PC-9 (cell line): ENCODE data around the gene DOCK2. TPM values are rescaled to one million over a fixed set of nuclear protein-coding genes. Genes with fewer than 3 reads are reported as not detected.

ENCODE experiments used
- BruUV-seq: library from RNA; stranded (reverse); fragments of 400-500 nt; replicated peaks from 2 replicates; lab custom pipeline; 2021; lab: Mats Ljungman, UMichigan
- CTCF ChIA-PET: fragments of 300-600 bp; sonication (Branson Sonifier 250); formaldehyde crosslinking; loops from one replicate; lab custom pipeline; 2022; ENCODE audit warnings: antibody characterized with exemption; lab: Charles Lee
- POLR2A ChIA-PET: fragments of 300-600 bp; sonication (Branson Sonifier 250); formaldehyde crosslinking; loops from one replicate; lab custom pipeline; 2022; ENCODE audit warnings: antibody characterized with exemption; ENCODE audit not compliant: unreplicated experiment; lab: Charles Lee
- DNase-seq, 2 experiments: peaks; one replicate each; pipeline versions ENCODE4 v3.0.0 to v3.0.0-alpha.2; 2015 to 2022; ENCODE audit warnings: mixed read lengths in 1 of 2
- H2AFZ ChIP-seq: fragments of 200-600 bp; sonication (generic); 2 replicates; pipeline ENCODE4 v1.8.1; 2017; ENCODE audit warnings: antibody characterized with exemption
- H3F3A ChIP-seq: fragments of 200-600 bp; sonication (generic); 2 replicates; pipeline ENCODE4 v1.8.1; 2017; ENCODE audit warnings: antibody characterized with exemption, mild to moderate bottlenecking, low read depth; ENCODE audit not compliant: insufficient read depth
- H3K27ac ChIP-seq: fragments of 200-600 bp; sonication (generic); 2 replicates; pipeline ENCODE4 v1.6.1; 2016; ENCODE audit warnings: mixed run types
- H3K27me3 ChIP-seq: fragments of 200-600 bp; sonication (generic); 2 replicates; pipeline ENCODE4 v1.6.1; 2016; ENCODE audit warnings: low read depth, mixed run types; ENCODE audit not compliant: insufficient read depth
- H3K36me3 ChIP-seq: fragments of 200-600 bp; sonication (generic); 2 replicates; pipeline ENCODE4 v1.6.1; 2016; ENCODE audit warnings: low read depth, mixed run types
- H3K4me1 ChIP-seq: fragments of 200-600 bp; sonication (generic); replicated peaks from 2 replicates; pipeline ENCODE4 v1.6.1; 2016; ENCODE audit warnings: mixed run types; ENCODE audit not compliant: insufficient read depth
- H3K4me2 ChIP-seq: fragments of 200-600 bp; sonication (generic); 2 replicates; pipeline ENCODE4 v1.6.1; 2017; ENCODE audit warnings: mixed run types
- H3K4me3 ChIP-seq: fragments of 200-600 bp; sonication (generic); 2 replicates; pipeline ENCODE4 v1.6.1; 2016; ENCODE audit warnings: mixed run types
- H3K79me2 ChIP-seq: fragments of 200-600 bp; sonication (generic); 2 replicates; pipeline ENCODE4 v1.6.1; 2017; ENCODE audit warnings: low read depth, mixed run types
- H3K9me2 ChIP-seq: fragments of 200-600 bp; sonication (generic); 2 replicates; pipeline ENCODE4 v1.8.1; 2017; ENCODE audit warnings: mild to moderate bottlenecking; ENCODE audit not compliant: insufficient read depth
- H3K9me3 ChIP-seq: fragments of 200-600 bp; sonication (generic); 2 replicates; pipeline ENCODE4 v1.8.1; 2016; ENCODE audit warnings: low read depth; ENCODE audit not compliant: insufficient read depth
- H4K20me1 ChIP-seq: fragments of 200-600 bp; sonication (generic); 2 replicates; pipeline ENCODE4 v1.8.1; 2017; ENCODE audit not compliant: insufficient read depth
- EZH2 ChIP-seq: fragments of 200-600 bp; sonication (generic); IDR thresholded peaks from 2 replicates; pipeline ENCODE4 v1.8.0; 2017; ENCODE audit warnings: antibody characterized with exemption, low read depth
- intact Hi-C: fragments of 100-400 bp; cut with micrococcal nuclease; formaldehyde crosslinking; loops from one replicate; pipeline ENCODE4 v1.10.0; 2022; ENCODE audit not compliant: unreplicated experiment
- total RNA-seq: library from RNA; stranded (reverse); gene quantifications from 2 replicates; pipeline ENCODE4 v1.2.3, GENCODE V29; 2021
- TF ChIP-seq, protein P1 (sequence below): fragments of 200-600 bp; sonication (generic); conservative IDR thresholded peaks from 2 replicates; pipeline ENCODE4 v1.6.1; 2017; ENCODE audit warnings: mixed run types, antibody characterized with exemption, mild to moderate bottlenecking, moderate library complexity

The DOCK2 gene
- total RNA-seq, 1 experiment from 2014 or later, result 0.41 TPM

DNA sequence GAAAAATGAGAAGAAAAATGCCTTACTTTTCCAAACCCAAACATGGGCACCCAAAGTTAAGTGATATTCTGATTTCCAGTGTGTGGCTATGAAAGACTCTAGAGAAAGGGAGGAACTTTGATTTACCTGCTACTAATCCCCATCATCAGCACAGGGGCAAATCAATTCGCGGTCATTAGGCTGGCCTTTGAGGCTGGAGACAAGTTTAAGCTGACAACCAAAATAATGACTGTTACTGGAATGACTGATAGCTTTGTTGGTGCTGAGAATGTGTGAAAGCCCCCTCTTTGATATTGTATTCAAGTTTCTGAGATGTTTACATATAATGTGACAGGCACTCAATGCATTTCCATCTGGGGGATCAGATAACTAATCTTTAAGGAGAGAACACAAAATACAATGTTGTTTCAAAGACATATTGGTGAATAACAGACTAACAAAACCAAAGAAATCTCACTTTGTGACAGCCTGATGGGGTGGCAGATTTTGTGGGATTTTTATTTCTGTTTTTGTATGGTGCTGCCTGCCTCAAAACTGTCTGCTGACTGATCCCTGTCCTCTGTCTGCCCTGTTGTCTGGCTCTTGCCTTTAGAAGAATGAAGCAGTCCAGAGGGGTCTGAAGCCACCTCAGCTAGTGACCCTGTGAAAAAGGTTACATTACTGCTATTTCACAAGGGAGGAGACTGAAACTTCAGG lies 355.9 kb downstream of the DOCK2 start:
- POLR2A ChIA-PET, result no interaction called here
- no peak for DNase-seq
- Histone ChIP-seq H2AFZ (no peak overlapping the region), H3K27ac (no peak overlapping the region), H3K27me3 (no peaks in the 10 kb centered on the region), H4K20me1 (no peaks in the 10 kb centered on the region), H3K9me2 (no peaks in the 10 kb centered on the region), H3K4me3 (no peak overlapping the region), H3K36me3 (no peaks in the 10 kb centered on the region), H3K79me2 (no peaks in the 10 kb centered on the region), H3F3A (peaks cover 4% of the 10 kb centered on the region; the same call in 1 of the 2 replicates), H3K4me2 (no peak overlapping the region), H3K9me3 (no peaks in the 10 kb centered on the region), H3K4me1 (peaks cover 14% of the 10 kb centered on the region)
- TF ChIP-seq EZH2, result no peak
- TF ChIP-seq, protein P1, sequence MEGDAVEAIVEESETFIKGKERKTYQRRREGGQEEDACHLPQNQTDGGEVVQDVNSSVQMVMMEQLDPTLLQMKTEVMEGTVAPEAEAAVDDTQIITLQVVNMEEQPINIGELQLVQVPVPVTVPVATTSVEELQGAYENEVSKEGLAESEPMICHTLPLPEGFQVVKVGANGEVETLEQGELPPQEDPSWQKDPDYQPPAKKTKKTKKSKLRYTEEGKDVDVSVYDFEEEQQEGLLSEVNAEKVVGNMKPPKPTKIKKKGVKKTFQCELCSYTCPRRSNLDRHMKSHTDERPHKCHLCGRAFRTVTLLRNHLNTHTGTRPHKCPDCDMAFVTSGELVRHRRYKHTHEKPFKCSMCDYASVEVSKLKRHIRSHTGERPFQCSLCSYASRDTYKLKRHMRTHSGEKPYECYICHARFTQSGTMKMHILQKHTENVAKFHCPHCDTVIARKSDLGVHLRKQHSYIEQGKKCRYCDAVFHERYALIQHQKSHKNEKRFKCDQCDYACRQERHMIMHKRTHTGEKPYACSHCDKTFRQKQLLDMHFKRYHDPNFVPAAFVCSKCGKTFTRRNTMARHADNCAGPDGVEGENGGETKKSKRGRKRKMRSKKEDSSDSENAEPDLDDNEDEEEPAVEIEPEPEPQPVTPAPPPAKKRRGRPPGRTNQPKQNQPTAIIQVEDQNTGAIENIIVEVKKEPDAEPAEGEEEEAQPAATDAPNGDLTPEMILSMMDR, result no peak
- BruUV-seq, result no TSS peak
- intact Hi-C loops, result no loop called here
- CTCF ChIA-PET, result no interaction called here

DNA sequence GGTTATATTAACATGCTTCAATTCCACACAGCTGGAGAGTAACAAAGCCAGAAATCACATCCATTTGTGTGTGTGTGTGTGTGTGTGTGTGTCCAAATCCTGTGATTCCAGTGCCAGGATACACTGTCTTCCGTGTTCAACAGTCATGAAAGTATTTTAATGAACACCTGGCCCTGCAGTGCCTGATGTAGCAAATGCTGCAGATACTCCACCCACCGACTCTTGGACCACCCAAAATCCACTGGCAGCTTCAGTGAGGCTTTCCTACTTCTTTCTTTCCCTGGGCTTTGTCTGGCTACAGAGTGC lies 356.4 kb downstream of the DOCK2 start:
- no TSS peak for BruUV-seq
- intact Hi-C loops, result no loop called here
- CTCF ChIA-PET, result no interaction called here

DNA sequence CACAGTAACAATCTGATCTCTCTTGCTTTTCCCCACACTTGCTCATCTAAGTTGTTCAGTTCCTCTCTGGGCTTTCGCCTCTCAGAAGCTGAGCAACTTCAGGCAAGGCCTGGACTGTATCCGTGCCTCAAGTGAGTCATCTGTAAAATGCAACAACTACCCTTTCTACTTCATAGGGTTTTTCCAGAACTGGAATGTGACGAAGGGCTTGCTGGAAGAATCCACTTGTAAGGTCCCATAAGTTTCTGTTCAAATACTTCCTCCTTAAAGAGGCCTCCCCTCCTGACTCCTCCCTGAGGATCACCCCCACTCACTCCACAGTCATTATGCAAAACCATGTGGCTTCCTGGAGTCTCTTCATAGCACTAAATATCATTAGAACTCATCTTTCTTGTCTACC lies 360.7 kb downstream of the DOCK2 start:
- Histone ChIP-seq H3K27me3 (no peaks in the 10 kb centered on the region), H3K4me3 (no peak overlapping the region), H3K9me2 (no peaks in the 10 kb centered on the region), H3K4me1 (no peaks in the 10 kb centered on the region), H4K20me1 (no peaks in the 10 kb centered on the region), H2AFZ (no peak overlapping the region), H3K36me3 (no peaks in the 10 kb centered on the region), H3K79me2 (no peaks in the 10 kb centered on the region), H3K4me2 (no peak overlapping the region), H3F3A (no peaks in the 10 kb centered on the region), H3K9me3 (no peaks in the 10 kb centered on the region), H3K27ac (no peak overlapping the region)
- intact Hi-C loops, result no loop called here
- ChIA-PET POLR2A (no interaction called here), CTCF (no interaction called here)
- DNase-seq, result no peak
- no peak for TF ChIP-seq EZH2
- TF ChIP-seq, protein P1, result no peak
- no TSS peak for BruUV-seq

More for the DNA sequence above, 356.4 kb downstream of the DOCK2 start:
- Histone ChIP-seq H3K4me3 (no peak overlapping the region), H3K4me1 (peaks cover 13% of the 10 kb centered on the region), H3K4me2 (no peak overlapping the region), H4K20me1 (no peaks in the 10 kb centered on the region), H3K9me3 (no peaks in the 10 kb centered on the region), H3K9me2 (no peaks in the 10 kb centered on the region), H3K79me2 (no peaks in the 10 kb centered on the region), H3F3A (peaks cover 4% of the 10 kb centered on the region; the same call in 1 of the 2 replicates), H3K36me3 (no peaks in the 10 kb centered on the region), H3K27me3 (no peaks in the 10 kb centered on the region), H3K27ac (no peak overlapping the region), H2AFZ (no peak overlapping the region)
- no peak for TF ChIP-seq EZH2
- TF ChIP-seq, protein P1, result no peak
- no peak for DNase-seq
- POLR2A ChIA-PET, result no interaction called here
